GM12801 (cell line): Measurements from ENCODE around the gene IRF2BPL.

Source experiments
- CTCF ChIP-seq: IDR thresholded peaks from one replicate; pipeline ENCODE4 v1.5.1; 2011; ENCODE audit warnings: control low read depth; ENCODE audit not compliant: insufficient read length; ENCODE audit errors: extremely low read depth

The IRF2BPL gene

GRCh38 chr14:76996563-76997146, 31.9 kb downstream of the IRF2BPL start:
- TF ChIP-seq CTCF, result no peak

- TF ChIP-seq CTCF, result no peak
Measured at GRCh38 chr14:76995279-76996035, 33.1 kb downstream of the IRF2BPL start.

GRCh38 chr14:76993752-76994151, 34.8 kb downstream of the IRF2BPL start:
- no peak for TF ChIP-seq CTCF

GRCh38 chr14:76990084-76990483, 38.4 kb downstream of the IRF2BPL start:
- no peak for TF ChIP-seq CTCF

- TF ChIP-seq CTCF, result no peak
Measured at GRCh38 chr14:76987956-76988520, 40.5 kb downstream of the IRF2BPL start.

- no peak for TF ChIP-seq CTCF
Measured at GRCh38 chr14:76986231-76986565, 42.3 kb downstream of the IRF2BPL start.

GRCh38 chr14:76985540-76986230, 42.8 kb downstream of the IRF2BPL start:
- TF ChIP-seq CTCF, result no peak
